Hepatic stellate cell (primary cell): ENCODE measurements around the gene GUK1.

Experiments
- DNase-seq: peaks from one replicate; pipeline ENCODE4 v3.0.0; 2011; ENCODE audit warnings: low spot score

The GUK1 gene

GRCh38 chr1:228131766-228132165 is 8.3 kb upstream of the GUK1 start:
- DNase-seq = no peak

GRCh38 chr1:228134591-228134990 is 5.5 kb upstream of the GUK1 start:
- DNase-seq = no peak

- DNase-seq = no peak
These were observed 3.2 kb upstream of the GUK1 start for GRCh38 chr1:228136901-228137300.

GRCh38 chr1:228139406-228139930 is 611 bp upstream of the GUK1 start:
- DNase-seq = no peak

GRCh38 chr1:228140724-228141225 is 696 bp downstream of the GUK1 start:
- DNase-seq = no peak

GRCh38 chr1:228141226-228142044 is 1.4 kb downstream of the GUK1 start:
- peak; percentile 81 for DNase-seq

- no peak for DNase-seq
These were observed 2.1 kb downstream of the GUK1 start for GRCh38 chr1:228142155-228142691.

- no peak for DNase-seq
These were observed 2.6 kb downstream of the GUK1 start for GRCh38 chr1:228142701-228143136.

- DNase-seq = no peak
These were observed 3.6 kb downstream of the GUK1 start for GRCh38 chr1:228143480-228144192.

- DNase-seq = no peak
These were observed 4.3 kb downstream of the GUK1 start for GRCh38 chr1:228144193-228144992.

- DNase-seq = no peak
These were observed 4.9 kb downstream of the GUK1 start for GRCh38 chr1:228144993-228145343.

- no peak for DNase-seq
These were observed 5.7 kb downstream of the GUK1 start for GRCh38 chr1:228145463-228146416.

- no peak for DNase-seq
These were observed 6.5 kb downstream of the GUK1 start for GRCh38 chr1:228146417-228147150.

GRCh38 chr1:228147151-228147693 is 7.1 kb downstream of the GUK1 start:
- no peak for DNase-seq

- DNase-seq = no peak
These were observed 7.7 kb downstream of the GUK1 start for GRCh38 chr1:228147768-228148167.

- no peak for DNase-seq
These were observed 8.2 kb downstream of the GUK1 start for GRCh38 chr1:228148196-228148861.

- no peak for DNase-seq
These were observed 8.9 kb downstream of the GUK1 start for GRCh38 chr1:228148935-228149405.

- DNase-seq = peak; percentile 71
These were observed 9.5 kb downstream of the GUK1 start, which contains the start of gene GJC2 for GRCh38 chr1:228149406-228150119. GJC2 (plus strand) TSS chr1:228149930; CDS start chr1:228157759, 7,829 bp downstream.
